Fibroblast of the conjunctiva (primary cell): ENCODE results near the gene PSMB7.

Experiments used
- DNase-seq: peaks from one replicate; pipeline ENCODE4 v3.0.0-alpha.2; 2010; ENCODE audit warnings: low read depth

The PSMB7 gene

DNA sequence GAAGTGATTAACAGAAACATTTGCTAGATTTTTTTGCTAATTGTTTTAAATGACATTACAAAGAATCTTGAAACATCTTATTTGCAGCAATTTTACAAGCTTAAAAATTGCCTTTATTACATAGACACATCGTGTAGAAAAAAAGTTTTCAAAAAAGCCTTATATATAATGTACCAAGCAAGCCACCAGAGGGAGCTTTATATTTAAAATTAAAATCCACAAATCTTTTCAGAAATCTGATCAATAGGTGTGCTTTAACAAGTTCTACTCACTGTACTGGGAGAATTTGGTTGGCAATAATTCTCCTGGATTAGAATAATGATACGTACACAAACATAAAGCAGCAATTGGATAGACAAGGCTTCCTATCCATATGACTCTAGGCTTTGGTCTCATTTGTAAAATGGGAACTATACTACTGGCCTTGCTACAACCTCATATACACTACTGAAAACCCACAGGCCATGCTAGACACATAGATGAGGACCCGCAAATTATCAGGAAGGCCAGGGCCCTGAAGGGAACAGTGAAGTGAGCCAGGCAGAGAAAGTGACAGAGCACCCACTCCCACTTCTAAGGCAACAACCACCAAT, 4.8 kb downstream of the PSMB7 start:
- no peak for DNase-seq

DNA sequence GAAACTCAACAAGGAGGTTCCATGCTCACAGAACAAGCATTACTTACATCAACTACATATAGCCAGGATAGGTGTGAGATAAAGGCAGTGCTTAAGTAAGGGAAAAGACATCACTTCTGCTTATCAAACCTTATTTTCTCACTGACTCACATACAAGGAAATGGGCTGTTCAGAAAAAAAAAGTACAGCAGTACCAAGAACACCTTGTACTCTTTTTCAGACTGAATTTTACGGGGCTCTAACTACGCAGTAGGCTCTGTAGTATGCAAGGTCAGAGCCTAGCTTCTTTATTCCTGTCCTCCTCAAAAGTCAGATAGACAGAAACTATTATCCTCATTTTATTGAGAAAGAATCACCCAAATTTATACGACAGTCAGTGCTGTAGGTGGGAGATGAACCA, 5.8 kb downstream of the PSMB7 start:
- no peak for DNase-seq

DNA sequence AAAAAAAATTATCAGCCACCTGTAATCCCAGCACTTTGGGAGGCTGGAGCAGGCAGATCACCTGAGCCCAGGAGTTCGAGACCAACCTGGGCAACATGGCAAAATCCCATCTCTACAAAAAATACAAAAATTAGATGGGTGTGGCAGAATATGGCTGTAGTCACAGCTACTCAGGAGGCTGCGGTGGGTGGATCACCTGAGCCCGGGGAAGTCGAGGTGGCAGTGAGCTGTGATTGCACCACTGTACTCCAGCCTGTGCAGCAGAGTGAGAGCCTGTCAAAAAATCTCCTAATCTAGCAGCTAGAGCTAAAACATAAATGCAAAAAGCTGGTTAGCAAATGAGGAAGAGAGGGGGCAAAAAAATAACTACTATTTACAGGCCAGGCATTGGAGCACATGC, 12.0 kb downstream of the PSMB7 start:
- no peak for DNase-seq

DNA sequence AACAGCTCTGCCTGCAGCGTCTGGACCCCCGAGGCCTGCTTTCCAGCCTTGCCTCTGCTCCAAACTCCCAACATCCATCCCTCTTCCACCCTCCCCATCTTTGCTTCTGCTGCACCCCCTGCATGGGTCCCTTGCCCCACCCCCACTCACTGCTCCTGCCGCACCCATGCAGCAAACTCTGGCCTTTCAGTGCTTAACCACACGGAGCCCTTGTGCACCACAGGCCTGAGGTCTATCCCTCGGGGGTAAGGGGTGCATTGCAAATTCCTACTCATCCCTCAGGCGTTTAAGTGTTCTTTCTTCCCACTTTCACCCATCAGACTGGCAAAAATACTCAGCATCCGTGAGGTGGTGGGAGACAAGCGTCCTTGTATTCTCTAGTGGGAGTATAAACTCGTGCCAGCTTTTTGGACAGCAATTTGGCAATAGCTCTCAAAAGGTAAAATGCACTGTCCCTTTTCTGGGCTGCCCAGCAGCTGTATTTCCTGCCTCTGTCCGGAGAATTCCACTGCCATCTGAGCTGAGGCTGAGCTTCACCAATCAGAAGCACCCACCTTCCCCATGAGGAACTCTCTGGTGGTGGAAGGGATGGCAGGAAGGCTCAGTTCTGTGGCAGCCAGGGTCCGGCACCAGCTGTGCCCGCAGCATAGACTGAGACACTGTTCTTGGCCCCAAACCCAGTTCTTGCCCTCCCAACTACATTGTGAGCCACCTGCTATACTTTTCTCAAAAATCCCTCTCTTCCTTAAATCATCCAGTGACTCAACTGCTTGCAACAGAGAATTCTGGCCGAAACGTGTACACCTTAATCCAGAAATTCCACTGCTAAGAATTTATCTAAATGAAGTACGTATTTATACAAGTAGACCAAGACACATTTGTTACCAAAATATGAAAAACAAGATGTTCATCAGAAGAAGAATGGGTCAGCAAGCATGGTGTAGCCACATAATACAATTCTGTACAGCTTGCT, 15.0 kb downstream of the PSMB7 start:
- DNase-seq, result no peak

DNA sequence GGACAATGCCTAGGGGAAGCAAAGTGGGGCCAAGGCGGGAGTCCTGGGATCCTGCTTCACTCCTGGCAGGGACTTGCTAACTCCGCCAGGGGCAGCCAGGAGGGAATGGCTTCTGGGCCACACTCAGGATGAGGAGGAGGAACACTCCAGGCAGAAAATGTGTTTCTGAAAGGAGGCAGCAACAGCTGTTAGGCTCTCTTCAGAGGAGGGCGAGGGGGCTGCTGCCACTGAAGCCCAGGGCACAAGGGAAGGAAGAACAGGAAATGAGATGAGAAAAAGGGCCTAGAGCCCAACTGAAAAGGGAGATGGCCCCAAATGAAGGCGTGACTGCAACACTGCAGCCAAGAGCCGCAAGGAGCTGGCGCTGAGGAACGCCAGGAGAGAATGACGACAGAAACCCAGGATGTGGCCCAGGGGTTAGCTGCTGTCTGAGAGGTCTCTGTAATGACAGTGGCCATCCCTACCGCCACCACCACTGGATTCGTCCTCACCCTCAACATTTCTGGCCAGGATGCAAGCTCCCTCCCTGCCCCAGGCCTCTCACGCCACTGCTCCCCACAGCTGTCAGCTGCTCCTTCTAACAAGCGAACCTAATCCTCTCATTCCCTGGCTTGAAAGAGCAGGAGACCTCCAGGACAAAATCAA, 15.8 kb downstream of the PSMB7 start:
- no peak for DNase-seq

DNA sequence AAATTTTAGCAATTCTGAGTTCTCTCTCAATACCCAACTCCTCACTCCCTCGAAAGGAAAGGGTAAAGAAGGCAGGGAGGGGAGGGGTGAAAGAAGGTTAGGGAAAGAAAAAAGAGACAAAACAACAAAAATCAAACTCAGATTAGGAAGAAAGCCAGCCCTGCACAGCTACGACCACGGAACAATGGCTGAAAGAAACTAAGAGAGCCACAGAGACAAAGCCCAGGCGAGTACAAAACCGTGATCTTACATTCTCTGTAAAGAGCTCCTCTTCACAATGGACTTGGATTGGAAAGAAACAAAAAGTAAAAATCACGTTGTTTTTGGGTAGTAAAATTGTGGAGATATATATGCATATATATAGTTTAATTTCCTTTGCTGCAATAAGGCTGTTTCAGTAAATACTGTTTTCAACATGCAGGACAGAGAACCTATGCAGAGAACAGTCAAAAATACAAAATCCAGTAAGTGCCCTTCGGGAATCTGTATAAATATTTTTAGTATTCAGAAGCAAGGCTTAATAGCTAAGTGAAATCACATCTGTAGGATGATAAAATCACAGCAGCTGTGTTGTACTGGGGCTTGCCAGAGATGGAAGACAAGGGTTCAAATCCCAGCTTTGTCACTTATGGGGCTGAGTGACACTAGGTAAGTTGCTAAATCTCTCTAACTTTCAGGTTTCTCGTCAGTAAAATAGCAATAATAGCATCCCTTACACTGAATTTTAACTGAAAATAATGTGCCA, 16.9 kb downstream of the PSMB7 start:
- no peak for DNase-seq

DNA sequence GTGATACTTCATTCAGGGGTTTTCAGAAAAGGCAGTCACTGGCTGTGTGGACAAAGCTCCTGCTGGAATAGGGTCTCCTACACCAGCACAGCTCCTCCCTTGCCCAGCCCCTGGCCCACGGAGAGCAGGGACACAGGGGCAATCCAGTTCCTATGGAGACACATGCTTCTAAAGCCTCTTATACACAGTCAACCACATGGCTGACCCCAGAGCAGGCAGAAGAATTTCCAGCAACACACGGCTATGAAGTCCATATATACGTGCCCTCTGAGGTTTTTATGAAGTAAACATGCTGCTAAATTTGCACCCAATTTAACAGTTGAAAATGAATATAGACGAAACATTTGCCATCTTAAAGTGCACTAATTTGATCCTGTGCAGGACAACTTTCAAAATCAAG, 19.4 kb downstream of the PSMB7 start:
- no peak for DNase-seq

DNA sequence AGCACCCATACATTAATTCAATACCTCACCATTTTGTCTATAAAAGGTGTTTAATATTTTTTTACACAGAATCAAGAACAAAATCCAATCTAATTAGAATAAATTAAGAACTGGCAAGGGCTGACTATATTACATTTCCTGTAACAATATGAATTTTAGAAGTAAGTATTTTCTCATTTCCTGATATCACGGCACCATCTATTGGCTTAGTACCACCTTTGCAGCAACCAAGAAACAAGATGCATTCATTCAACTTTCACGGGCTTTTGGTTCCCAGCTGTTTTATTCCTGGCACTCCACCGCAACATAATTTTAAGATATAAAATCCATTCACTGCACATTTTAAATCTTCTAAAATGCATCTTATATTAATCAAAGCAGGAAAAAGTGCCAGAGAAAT, 20.6 kb downstream of the PSMB7 start:
- DNase-seq, result no peak

DNA sequence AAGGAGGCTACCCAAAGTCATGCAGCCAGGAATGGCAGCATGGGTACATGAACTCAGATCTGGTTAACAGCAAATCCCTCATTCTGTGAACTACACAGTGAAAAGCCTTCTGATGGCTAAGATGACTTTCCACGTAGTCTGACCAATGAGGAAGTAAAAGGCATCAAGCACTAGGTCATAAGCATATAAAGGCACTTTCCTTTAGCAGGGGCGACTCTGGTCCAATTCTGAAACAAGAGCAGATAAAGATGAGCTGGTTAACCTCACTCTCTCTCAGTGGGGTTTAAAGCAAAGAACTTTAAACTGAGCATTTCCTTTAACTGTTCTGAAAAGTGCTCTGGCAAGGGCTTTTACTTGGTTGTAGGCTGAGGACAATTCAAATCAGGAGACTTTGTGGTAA, 21.1 kb downstream of the PSMB7 start:
- DNase-seq, result no peak

DNA sequence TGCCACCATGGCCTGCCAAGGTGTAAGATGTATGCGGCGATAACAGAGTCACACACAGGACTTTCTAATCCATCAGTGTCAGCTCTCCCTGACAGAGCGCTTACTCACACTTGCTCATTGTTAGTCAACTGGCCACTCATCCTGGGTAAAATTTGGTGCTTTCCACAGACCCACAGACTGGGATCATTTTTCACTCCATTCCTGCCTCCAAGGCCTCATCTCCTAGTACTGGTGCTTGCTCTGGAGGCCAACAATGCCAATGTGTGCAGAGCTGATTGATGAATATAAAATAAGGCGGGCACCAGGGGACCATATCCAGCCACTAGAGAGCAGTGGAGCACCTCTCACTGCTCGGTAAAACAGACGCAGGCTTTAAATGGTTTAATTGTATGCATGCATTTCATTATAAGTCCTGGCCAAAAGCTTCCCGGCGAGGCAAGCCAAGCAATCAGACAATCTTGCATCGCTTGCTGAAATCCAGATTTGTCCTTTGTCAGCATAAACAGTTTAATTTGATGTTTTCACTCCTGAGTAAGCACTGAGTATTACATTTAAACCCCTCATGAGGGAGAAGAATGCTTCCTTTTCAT, 22.3 kb downstream of the PSMB7 start:
- DNase-seq, result peak; percentile 64

DNA sequence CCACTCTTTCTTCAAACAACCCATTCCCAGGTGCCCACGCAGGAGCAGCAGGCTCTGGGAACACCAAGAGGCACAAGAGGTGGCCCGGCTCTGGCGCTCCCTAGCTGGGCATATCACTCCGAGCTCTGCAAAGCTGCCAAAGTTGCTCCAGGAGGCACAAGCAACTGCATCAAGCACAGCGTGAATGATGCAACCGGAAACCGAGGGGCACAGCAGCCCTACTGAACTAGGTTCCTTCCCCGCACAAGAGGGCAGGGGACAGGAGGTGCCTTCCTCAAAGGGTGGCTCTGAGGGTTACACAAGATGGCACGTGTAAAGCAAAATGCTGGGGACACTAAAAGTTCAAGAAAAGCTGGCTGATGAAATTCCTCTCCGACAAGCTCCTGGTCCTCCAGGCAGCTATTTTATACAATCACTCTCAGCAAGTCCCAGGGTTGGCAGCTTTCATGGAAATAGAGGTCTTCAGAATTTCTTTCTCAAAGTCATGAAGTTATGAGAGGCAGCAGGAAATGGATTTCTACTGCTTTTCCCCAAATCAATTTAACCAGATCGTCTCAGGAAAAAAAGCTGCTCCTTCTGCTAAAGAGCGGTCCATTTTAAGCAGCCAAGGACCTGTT, 22.9 kb downstream of the PSMB7 start:
- no peak for DNase-seq

DNA sequence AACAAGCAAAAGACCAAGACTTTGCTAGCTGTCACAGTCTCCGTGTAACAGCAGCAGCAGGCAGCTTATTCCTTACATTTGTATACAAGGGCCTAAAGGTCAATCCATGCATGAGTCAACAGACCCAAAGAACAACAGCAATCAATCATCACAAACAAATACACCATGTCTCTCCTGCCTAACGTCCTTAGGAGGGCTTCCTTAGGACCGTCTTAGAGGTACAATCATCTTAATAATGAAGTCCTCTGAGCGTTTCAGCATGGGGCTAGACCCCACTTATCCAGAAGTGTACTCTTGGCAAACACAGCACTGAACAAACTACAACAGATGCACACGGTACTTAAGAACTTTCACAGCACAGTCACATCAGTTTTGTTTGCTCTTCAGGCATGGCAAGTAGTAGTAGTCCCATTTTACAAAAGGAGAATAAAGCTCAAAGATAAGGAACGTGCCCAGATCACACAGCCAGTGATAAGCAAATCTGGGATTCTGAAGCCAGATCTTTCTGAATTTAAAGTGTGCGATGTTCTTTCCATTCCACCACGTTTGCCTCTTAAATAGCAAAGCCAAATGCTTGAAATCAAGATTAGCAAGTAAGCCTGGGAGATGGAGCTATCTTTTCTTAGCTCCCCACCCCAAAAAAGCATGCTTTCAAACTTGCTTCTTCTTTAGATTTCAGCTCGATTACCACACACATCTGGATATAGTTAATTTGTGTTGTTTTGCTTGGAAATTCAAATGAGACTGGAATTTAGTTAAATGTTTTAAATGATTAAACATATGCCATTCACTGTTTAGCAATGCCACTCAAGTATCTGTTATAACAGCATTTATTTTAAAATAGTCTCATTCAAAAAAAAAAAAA, 24.2 kb downstream of the PSMB7 start:
- no peak for DNase-seq

DNA sequence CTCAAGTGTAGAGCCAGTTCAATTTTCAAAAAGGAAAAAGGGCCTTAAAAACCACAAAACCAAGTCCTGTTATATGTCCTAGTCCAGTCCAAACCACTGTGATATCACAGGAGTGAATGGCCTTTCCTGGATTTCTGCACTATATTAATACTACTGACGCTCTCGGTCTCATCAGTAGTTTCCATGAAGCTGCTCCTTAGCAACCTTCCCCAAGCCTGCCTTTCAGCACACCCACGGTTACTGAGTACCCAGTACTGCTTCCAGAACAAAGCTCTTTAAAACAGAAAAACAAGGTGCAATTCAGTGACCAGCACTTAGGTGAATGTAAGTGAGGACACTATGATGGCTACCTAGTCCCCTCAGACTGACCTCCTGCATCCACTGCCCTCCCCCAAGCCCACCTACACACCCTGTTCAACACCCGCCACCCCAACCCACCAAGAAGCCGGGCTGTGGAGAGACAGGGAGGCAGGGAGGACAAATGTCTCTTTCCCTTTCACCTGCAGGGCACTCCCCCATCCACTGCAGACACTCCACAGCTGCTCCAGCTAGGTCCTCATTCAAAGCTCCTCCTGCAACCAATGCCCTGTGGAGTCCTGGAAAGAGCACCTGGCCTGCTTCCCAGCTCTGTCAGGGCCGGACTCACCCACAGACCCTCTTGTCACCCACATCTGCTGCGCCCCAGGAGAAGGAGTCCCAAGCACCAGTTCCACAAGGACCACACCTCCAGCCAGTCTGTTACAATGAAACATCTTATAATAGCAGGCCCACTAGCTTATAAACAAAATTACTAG, 25.9 kb downstream of the PSMB7 start:
- DNase-seq, result no peak

DNA sequence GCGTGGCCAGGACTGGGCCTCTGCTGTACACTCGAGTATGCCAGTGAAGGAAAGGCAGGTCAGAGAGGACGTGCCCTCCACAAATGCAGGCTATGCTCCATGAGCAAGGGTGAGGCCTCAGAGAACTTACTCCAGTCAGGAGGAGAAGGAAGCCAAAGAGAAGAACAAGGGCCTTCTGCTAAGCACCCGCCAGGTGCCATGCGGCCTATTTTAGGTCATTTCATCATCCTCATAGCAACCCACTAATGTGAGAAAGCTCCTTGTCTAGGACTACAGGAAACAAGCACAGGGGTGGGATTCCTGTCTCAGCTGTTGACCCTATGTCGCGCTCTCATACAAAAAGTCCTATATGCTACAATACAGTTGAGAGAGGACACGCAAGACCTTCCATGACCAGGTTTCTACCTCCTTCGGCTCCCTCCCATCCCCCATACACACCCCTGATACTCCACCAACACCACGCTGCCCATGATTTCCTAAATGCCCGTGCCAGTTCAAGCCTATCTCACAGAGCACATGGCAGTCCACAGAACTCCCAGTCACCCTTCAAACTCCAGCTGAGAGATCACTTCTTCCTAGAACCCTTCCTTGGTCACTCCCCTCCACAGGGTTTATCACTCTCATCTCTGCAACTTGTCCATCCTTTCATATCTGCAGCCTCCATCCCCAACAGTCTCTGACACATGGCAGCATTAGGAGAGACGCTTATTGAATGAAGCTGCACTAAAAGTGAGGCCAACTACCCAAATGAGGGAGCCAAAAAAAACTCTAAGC, 26.8 kb downstream of the PSMB7 start:
- no peak for DNase-seq

DNA sequence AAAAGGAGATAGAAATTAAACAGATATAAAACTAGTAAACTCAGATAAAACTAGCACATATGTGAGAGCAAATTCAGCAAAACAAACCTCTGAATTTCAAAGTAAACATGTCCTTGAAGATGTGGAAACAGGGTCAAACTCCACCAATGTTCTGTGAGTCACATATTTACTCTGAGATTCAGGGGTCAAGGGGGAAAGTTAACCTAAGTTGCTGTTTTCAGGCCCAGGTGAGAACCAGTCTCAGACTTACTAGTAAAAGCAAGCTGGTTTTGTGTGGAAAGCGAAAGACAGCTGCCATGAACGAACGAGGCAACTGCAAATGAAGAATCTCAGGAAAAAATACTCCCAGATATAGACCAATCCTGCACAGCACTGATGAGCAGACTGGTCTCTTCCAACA, 29.0 kb downstream of the PSMB7 start:
- DNase-seq, result no peak

DNA sequence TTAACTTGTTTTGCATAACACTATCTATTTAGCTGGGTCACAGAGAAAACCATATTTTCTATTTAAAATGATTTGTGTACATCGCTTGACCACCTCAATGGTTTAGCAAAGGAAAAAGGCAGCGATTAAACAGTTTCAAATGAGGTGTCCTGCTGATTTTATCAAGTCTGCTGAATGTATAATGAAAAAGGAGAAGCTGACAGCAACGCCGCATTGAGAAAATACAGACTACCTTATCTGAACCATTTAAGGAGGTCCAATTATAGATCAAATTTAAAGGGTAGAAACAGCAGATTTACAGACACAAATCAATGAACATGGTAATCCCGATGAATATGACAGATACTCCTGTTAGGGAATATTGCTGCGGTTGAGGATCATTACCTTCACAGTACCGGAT, 29.6 kb downstream of the PSMB7 start:
- DNase-seq, result no peak

DNA sequence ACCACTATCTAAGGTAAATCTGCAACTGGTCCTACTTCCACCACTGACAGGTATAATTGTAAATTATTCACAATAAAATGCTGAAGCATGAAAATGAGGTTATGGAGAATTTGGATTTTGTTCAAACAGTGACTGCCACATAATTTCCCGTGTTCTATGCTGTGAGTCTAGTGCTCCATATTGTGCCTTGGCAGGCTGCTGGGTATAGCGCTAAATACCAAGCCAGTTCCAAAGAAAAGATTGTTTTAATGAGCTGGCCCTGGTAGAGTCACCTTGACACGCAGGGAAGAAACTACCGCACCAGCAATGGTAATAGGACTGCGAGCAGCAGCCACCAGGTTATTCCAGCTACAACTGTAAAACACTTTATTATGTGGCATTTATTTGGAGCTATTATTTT, 30.4 kb downstream of the PSMB7 start:
- DNase-seq, result no peak

DNA sequence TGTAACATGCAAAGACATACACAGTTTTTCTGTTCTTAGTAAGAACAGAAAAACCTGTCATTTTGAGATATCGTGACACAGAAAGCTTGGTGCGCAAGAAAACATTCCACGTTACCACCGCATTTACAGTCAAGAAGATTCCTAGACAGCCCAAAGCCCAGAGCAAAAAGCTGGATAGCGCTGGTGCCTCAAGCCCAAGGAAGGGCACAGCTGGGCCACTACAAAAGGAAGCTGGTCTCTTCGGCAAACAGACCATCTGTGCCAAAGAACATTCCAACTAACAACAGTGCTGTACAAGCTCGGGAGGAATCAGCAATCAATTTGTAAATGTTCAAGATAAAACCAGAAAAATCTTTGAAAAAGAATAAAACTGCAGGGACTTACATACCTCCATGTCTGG, 31.0 kb downstream of the PSMB7 start:
- DNase-seq, result no peak
